Measurements from ENCODE around the gene CDC16. TPM values are rescaled to one million over a fixed set of nuclear protein-coding genes. Genes with fewer than 3 reads are reported as not detected.

CDC16 gene
- total and polyA plus RNA-seq, 2 of the 13 experiments (the other 11 are each of a cell fraction or from before 2014, with no cell fraction given), result 24.2 to 60.9 TPM

DNA sequence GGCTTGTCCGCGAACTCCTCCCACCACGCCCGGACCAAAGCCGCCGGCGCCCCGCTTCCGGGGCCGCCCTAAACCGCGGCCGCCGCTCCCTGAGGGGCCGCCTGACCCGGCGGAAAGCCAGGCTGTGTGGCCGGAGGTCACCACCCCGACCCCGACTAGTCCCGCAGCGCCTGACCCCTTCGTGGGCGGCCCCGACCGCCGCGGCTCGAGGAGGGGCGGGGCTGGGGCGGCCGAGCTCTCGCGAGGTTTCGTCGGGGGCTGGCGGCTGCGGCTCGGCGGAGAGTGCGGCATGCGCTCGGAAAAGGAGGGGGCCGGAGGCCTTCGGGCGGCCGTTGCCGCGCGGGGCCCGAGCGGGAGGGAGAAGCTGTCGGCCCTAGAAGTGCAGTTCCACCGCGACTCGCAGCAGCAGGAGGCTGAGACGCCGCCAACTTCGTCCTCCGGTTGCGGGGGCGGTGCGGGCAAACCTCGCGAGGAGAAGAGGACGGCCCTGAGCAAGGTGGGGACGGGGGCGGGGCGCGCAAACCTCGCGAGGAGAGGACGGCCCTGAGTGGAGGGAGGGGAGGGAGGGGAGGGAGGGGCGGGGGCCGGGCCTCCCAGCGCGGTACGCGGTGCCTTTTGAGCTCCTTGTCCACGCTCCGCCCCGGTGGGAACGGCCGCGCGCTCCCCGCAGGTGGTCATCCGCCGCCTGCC lies 46.8 kb downstream of the CDC16 start, which contains the start of gene UPF3A (continued):
- TF ChIP-seq, protein P1, sequence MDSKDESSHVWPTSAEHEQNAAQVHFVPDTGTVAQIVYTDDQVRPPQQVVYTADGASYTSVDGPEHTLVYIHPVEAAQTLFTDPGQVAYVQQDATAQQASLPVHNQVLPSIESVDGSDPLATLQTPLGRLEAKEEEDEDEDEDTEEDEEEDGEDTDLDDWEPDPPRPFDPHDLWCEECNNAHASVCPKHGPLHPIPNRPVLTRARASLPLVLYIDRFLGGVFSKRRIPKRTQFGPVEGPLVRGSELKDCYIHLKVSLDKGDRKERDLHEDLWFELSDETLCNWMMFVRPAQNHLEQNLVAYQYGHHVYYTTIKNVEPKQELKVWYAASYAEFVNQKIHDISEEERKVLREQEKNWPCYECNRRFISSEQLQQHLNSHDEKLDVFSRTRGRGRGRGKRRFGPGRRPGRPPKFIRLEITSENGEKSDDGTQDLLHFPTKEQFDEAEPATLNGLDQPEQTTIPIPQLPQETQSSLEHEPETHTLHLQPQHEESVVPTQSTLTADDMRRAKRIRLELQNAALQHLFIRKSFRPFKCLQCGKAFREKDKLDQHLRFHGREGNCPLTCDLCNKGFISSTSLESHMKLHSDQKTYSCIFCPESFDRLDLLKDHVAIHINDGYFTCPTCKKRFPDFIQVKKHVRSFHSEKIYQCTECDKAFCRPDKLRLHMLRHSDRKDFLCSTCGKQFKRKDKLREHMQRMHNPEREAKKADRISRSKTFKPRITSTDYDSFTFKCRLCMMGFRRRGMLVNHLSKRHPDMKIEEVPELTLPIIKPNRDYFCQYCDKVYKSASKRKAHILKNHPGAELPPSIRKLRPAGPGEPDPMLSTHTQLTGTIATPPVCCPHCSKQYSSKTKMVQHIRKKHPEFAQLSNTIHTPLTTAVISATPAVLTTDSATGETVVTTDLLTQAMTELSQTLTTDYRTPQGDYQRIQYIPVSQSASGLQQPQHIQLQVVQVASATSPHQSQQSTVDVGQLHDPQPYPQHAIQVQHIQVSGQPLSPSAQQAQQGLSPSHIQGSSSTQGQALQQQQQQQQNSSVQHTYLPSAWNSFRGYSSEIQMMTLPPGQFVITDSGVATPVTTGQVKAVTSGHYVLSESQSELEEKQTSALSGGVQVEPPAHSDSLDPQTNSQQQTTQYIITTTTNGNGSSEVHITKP (CRISPR knock-in tag; IDR thresholded peaks at IDR 0.05; ENCODE audit: low read depth), result no peak; the same call in 1 of the 2 replicates
- TF ChIP-seq PRMT3 (CRISPR knock-in tag; IDR thresholded peaks at IDR 0.05; ENCODE audit: borderline replicate concordance, low read depth) (no peak), BCL6 (CRISPR knock-in tag; IDR thresholded peaks at IDR 0.05) (peak; percentile 33; the same call in 1 of the 2 replicates), ZFP36 (IDR thresholded peaks at IDR 0.05; ENCODE audit: borderline replicate concordance, low read depth, low read length, partially characterized antibody) (no peak), POLR2AphosphoS5 (IDR thresholded peaks at IDR 0.05; ENCODE audit: low read depth, low read length) (peak; percentile 67; the same call in 1 of the 2 replicates), ZNF484 (CRISPR knock-in tag; IDR thresholded peaks at IDR 0.05; ENCODE audit: borderline replicate concordance, low read depth) (no peak), POLR2AphosphoS2 (IDR thresholded peaks at IDR 0.05; ENCODE audit: low read depth, low read length) (no peak), ZNF441 (CRISPR knock-in tag; IDR thresholded peaks at IDR 0.05; ENCODE audit: borderline replicate concordance) (peak; percentile 68), FOXO1 (CRISPR knock-in tag; IDR thresholded peaks at IDR 0.05) (0 out of 2 replicates have a peak, but pooled peaks have one; percentile 11)
- TF ChIP-seq, protein P2, sequence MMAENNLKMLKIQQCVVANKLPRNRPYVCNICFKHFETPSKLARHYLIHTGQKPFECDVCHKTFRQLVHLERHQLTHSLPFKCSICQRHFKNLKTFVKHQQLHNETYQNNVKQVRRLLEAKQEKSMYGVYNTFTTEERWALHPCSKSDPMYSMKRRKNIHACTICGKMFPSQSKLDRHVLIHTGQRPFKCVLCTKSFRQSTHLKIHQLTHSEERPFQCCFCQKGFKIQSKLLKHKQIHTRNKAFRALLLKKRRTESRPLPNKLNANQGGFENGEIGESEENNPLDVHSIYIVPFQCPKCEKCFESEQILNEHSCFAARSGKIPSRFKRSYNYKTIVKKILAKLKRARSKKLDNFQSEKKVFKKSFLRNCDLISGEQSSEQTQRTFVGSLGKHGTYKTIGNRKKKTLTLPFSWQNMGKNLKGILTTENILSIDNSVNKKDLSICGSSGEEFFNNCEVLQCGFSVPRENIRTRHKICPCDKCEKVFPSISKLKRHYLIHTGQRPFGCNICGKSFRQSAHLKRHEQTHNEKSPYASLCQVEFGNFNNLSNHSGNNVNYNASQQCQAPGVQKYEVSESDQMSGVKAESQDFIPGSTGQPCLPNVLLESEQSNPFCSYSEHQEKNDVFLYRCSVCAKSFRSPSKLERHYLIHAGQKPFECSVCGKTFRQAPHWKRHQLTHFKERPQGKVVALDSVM (CRISPR knock-in tag; IDR thresholded peaks at IDR 0.05), result 0 out of 2 replicates have a peak, but pooled peaks have one; percentile 44
- TF ChIP-seq, protein P3, sequence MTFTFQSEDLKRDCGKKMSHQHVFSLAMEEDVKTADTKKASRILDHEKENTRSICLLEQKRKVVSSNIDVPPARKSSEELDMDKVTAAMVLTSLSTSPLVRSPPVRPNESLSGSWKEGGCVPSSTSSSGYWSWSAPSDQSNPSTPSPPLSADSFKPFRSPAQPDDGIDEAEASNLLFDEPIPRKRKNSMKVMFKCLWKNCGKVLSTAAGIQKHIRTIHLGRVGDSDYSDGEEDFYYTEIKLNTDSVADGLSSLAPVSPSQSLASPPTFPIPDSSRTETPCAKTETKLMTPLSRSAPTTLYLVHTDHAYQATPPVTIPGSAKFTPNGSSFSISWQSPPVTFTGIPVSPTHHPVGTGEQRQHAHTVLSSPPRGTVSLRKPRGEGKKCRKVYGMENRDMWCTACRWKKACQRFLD (CRISPR knock-in tag; IDR thresholded peaks at IDR 0.05; ENCODE audit: borderline replicate concordance), result 0 out of 2 replicates have a peak, but pooled peaks have one; percentile 63
- TF ChIP-seq, protein P4, sequence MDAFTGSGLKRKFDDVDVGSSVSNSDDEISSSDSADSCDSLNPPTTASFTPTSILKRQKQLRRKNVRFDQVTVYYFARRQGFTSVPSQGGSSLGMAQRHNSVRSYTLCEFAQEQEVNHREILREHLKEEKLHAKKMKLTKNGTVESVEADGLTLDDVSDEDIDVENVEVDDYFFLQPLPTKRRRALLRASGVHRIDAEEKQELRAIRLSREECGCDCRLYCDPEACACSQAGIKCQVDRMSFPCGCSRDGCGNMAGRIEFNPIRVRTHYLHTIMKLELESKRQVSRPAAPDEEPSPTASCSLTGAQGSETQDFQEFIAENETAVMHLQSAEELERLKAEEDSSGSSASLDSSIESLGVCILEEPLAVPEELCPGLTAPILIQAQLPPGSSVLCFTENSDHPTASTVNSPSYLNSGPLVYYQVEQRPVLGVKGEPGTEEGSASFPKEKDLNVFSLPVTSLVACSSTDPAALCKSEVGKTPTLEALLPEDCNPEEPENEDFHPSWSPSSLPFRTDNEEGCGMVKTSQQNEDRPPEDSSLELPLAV (CRISPR knock-in tag; conservative IDR thresholded peaks at IDR 0.05; ENCODE audit: low read depth), result no peak
- TF ChIP-seq, protein P5, sequence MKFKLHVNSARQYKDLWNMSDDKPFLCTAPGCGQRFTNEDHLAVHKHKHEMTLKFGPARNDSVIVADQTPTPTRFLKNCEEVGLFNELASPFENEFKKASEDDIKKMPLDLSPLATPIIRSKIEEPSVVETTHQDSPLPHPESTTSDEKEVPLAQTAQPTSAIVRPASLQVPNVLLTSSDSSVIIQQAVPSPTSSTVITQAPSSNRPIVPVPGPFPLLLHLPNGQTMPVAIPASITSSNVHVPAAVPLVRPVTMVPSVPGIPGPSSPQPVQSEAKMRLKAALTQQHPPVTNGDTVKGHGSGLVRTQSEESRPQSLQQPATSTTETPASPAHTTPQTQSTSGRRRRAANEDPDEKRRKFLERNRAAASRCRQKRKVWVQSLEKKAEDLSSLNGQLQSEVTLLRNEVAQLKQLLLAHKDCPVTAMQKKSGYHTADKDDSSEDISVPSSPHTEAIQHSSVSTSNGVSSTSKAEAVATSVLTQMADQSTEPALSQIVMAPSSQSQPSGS (CRISPR knock-in tag; IDR thresholded peaks at IDR 0.05), result peak; percentile 54; the same call in 1 of the 2 replicates
